Stimulated activated CD8-positive, alpha-beta memory T cell treated with anti-CD3 and anti-CD28 coated beads, Interleukin-7, amount 100 ng/mL, for 1 hour (primary cell): Measurements from ENCODE around the gene TPST1.

Experiments used
- DNase-seq, 2 donors: peaks; one replicate each; pipeline ENCODE4 v3.0.0-alpha.2; 2020; ENCODE audit warnings: low read depth in 2 of 2

TPST1 gene

DNA sequence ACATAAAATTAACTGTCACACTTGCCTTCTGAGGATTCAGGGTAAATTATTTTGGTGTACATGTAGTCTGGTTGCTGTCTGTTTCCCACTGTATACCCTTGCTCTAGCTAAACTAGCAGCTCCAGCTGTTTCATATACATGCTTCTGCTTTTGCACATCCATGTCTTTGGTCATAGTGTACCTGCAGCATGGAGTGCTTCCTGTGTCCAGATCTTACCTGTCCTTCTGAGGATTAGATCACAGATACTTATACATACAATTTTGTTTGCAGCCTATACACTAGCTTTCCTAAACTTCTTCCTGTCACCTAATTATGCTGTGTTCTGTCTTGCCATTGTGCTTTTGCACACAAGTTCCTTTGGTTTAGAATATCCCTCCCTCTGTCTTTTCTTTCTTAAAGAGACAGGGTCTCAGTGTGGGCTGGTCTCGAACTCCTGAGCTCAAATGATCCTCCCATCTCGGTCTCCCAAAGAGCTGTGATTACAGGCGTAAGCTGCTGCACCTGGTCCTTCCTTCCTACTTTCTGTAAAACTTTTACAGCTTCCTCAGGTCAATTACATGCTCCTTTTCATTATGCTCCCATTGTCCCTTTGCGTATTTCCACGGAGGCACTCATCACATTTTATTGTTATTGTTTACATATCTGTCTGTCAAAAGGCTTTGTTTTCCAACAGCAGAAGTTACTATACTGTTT is 33.8 kb downstream of the TPST1 start:
- DNase-seq: no peak

DNA sequence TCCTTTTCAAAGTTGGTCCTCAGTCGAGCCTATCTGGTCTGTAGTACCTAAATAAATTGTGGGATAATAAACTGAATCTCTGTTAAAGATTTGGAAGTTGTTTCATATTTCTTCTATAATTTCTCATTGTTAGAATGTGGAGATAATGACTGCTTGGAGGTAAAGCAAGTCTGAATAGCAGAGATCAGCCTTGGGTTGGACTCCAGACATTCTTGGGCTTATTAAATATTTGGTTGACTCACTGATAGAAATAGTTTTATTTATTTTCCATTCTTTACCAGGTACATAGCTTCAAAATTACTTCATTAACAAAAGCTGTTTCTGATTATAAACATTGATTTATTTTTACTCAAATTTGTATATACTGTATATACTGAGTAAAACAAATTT is 34.3 kb downstream of the TPST1 start:
- DNase-seq: no peak

DNA sequence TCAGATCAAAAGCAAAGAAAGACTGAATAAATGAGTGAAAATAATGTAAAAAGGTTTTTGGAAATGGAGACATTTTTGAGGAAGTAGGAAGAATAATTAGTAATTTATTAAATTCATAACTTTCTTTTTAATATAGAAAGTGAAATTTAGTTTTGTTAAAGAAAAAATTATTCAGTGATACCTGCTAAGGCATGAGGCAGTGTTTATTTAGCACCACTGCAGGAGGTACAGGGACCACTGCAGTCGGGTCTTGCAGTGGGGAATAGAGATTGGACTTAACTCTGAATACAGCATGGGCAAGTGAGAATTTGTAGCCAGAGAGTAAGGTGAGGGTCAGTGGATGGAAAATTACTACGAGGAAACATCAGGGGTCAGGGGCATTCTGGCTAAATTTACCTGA is 39.9 kb downstream of the TPST1 start:
- no peak for DNase-seq

DNA sequence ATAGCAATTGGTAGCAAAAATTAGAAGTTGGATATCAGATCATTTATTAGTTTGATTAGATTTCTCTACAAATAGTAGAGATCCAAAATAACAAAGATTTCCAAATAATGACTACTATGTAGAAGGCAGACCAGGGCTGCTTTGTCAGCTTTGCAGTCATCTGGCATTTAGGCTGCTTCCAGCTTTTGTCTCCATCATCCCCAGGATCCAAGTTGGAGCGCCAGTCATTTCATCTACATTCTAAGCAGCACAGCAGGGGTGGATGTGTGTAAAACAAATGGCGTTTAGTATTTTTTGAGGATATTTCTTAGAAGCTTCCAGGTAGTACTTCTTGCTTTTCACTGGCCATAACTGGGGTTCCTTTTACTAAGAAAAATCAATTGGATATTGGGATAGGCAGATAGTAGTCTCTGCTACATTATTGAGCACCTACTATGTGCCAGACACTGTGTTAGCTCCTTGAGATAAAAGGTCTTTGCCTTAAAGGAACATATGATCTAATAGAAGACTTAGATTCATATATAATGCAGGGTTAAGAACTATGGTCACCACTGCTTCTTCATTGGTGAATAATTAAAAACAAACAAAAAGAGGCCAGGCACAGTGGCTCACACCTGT is 41.5 kb downstream of the TPST1 start:
- no peak for DNase-seq

DNA sequence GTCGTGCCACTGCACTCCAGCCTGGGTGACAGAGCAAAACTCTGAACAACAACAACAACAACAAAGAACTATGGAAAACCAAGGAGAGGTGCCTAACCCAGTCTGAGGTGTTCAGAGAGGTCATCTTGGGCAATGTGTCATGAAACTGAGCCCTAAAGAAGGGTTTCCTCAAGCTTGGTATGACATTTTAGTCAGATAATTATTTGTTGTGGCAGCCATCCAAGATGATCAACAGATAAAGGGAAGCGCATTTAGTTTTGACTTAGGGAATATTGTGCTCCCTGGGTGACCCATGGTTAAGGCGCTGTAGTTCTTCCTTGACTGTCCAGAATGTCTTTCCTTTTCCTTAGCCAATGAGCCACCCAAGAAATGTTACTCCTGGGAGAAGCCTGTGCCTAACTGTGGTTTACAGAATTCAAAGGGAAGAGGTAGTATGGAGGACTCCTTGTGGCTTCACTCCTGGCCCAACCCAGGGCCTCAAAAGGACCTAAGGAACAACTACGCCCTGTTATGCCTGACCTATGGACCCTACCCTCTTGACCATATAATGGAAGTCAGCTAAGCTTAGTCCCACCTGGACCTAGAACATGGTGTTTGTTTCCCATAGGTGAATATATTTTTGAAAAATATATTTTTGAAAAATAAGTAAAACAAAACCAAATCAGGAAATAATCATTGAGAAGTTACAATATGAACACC is 42.4 kb downstream of the TPST1 start:
- DNase-seq: no peak

DNA sequence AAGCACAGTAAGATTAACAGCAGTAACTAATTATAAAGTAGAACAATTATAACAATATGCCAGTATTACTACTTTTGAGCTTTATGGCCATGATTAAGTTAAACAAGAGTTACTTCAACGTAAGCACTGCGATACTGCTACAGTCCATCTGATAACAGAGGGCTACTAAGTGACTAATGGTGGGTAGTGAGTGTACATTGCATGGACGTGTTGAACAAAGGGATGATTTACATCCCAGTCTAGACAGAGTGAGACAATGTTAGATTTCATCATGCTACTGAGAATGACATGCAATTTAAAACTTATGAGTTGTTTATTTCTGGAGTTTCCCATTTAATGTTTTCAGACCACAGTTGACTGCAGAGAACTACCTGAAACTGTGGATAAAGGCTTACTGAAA is 45.6 kb downstream of the TPST1 start:
- DNase-seq: no peak

DNA sequence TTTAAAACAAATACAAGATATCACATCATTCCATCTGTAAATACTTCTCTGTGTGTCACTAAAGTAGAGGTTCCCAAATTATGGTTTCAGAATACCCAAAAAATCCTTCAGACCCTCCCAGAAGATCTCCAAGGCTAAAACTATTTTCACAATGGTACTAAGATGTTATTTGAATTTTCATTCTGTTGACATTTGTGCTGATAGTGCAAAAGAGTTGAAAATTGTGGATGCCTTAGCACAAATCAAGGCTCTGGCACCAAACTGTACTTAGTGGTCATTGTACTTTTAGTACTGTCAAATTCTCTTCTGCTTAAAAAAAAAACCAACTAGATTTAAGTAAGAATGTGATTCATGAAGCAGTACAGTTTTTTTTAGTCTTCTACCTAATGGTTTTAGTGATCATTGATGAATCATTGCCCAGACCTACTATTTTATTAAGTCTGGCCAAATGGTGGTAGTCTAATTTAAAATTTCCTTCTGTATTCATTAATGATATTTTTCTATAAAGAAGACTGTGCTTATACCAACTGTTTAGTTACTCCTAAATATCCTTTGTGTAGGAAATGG is 50.5 kb downstream of the TPST1 start:
- no peak for DNase-seq

DNA sequence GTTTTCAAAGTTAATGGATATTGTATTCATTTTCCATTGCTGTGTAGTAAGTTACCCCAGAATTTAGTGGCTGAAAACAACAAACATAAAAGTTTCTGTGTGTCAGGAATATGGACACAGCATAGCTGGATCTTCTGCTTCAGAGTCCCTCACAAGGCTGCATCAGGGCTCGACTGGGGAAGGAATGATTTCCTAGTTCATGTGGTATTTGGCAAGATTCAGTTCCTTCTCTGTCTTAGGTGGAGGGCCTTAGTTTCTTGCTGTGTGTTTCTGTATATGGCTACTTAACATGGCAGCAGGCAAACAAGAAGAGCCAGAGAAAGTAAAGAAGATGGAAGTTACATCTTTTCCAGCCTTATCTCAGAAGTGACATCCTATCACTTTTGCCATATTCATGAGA is 51.1 kb downstream of the TPST1 start:
- DNase-seq: no peak

DNA sequence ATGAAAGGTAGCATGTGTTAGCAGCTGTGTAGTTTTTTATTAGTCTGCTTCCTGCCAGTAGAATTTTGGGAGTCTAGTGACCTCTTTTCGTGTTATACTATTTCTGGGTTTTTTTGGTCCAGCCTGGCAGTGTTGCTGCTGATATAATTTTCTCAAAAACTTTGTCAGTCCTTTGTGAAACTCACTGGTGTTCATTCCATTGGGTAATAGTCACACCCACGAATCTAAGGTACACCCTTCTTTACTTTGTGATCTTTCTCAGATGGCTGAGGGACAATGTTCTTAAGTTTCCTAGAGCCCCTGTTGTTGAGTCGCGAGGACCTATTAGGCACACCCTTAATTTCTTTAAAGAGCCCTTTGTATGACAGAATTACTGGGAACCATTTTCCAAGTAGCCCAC is 52.3 kb downstream of the TPST1 start:
- no peak for DNase-seq

DNA sequence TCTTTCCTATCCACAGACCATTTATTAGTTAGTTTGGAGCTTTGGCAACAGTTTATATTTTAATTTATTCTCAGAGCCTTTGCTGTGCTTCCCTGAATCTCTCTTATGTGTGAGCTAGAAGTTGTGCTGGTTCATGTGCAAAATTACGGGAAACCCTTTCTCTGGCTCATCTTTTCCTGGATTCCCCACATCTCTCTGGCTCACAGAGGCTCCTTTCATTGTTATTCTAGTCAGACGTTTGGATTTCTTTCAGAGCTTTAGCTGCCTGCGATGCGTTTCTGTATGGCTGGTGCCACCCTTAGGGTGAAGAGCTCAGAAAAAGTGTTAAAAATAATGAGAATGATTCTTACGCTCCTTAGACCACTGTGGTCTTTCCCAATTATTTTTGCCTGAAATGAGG is 53.3 kb downstream of the TPST1 start:
- DNase-seq: no peak

DNA sequence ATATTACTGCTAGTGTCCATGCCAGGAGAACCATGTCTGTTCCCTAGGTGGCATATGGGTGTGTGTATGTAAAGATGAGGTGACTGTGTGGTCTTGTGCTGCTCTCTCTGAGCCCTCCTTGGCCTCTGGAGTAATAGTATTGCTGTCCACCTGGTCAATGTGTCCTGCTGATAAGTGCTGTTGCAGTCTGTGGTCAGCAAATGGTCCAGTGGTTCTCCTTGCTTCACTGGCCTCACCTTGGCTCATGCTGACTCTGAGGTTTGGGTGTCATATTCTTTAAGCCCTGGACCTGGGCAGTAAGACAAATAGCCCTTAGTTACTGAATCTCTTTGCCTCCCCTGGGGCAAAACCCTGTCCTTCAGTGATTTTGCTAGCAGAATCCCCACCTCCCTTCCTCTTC is 56.8 kb downstream of the TPST1 start:
- no peak for DNase-seq

DNA sequence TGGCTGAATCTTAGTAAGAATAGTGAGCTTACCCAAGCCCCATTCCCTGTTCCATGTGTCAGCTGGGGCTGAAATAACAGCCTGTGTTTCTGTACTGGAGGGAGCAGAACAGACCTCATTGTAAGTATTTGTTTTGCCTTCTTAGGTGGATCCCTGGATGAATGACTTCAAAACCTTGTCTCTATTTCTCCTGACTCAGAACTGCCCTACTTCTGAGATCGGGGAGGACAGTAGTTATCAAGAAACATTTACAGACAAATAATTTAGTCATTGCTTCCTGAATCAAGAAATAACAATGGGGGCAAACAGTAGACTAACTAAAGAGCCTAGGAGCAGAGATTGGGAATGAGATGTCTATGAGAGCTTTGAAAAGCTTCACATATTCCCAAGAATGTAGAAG is 58.8 kb downstream of the TPST1 start:
- no peak for DNase-seq

DNA sequence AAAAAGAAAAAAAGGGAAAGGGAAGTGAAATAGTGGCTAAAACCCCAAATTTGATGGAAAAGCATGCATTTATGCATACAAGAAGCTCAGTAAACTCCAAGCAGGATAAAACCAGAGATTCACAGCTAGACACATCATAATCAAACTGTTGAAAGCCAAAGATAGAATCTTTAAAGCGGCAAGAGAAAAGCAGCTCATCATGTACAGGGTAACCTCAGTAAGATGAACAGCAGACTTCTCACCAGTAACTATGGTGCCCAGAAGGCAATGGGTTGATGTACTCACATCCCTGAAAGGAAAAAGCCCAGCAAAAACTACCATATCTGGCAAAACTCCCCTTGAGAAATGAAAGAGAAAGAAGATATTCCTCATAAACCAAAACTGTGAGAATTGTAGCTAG is 60.4 kb downstream of the TPST1 start:
- DNase-seq: no peak

DNA sequence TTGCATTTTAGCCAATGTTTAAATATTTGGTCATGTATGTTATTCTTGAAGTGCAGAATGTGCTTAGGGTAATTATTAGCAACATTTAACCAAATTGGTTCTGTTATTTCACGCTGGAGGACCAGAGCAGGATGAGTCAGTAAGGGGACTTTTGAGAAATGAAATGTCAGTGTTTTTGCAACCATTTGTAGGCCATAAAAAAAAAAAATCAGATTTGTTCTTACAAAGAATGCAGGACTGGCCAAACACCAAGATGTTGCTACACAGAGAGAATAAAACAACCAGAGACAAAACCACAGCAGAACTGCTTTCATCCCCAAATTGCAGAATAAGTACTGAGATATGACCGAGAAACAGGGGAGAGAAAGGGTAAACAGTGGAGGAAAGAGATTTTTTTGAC is 62.1 kb downstream of the TPST1 start:
- no peak for DNase-seq

DNA sequence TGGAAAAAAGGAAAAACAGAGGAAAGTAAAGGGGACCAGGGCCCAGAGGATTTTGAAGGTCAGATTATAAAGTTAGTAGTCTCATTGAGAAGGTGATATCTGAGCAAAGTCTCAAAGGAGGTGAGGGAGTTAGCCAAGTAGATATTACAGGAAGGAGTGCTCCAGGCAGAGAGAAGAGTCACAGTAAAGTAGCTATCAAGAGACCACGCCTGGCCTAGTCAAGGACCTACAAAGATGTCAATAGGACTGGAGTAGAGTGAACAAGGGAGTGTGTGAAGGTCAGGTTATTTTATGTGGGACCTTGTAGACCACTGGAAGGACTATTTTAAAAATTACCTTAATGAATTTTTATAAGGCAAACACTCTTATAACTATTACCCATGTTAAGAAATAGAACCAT is 64.8 kb downstream of the TPST1 start:
- no peak for DNase-seq

DNA sequence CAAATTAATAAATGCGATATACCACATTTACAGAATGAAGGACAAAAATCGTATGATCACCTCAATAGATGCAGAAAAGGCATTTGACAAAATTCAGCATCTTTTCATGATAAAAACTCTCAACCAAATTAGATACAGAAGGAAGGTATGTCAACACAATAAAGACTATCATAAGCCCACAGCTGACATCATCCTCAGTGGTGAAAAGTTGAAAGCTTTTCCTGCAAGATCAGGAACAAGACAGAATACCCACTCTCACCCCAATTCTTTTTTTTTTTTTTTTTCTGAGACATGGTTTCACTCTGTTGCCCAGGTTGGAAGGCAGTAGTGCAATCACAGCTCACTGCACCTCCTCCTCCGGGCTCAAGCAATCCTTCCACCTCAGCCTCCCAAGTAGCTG is 67.2 kb downstream of the TPST1 start:
- DNase-seq: no peak

DNA sequence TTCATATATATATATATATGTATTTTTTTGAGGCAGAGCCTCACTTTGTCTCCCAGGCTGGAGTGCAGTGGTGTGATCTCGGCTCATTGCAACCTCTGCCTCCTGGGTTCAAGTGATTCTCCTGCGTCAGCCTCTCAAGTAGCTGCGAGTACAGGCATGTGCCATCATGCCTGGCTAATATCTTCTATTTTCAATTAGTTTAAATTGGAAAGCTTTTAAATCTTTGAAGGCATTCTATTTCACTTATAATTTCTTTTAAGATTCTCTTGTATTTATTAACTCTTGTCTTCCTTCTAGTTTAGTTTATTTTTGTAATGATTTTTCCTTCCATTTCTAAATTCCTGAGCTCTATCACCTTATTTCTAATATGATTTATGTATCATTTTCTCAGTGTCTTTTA is 71.2 kb downstream of the TPST1 start:
- no peak for DNase-seq

DNA sequence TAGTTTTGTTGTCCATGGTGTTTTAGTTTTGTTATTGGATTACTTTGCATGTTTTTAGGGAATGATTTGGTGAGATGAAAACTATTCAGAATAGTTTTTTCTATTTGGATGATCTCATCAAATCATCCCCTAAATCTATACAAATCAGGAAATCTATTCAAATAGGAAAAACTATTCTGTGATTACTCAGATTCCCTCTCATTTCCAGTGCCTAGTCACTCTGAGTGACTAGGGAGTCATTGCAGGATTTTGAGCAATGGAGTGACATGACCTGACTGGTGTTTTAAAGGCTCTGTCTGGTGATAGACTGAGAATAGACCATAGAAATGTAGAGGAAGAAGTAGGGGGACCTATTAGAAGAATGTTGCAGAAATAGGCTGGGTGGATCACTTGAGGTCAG is 72.4 kb downstream of the TPST1 start:
- no peak for DNase-seq

DNA sequence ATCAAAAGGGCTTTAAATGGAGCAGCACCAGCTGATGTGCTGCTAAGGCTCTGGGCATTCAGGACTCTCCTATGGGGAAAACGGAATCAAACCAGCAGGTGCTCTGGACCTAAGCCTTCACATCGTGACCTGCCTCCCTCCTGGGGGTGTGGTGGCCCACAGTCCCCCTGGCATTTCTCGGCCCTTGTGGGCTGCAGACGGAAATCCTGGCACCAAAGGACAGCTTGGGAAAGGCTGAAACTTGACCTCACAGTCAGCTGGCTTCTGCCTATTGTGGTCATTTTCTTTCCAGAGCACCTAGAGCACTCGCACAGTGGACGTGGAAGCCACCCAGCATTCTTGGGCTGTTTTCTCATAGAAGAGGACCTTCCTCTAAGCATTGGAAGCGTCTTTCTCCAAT is 74.8 kb downstream of the TPST1 start:
- DNase-seq: no peak

DNA sequence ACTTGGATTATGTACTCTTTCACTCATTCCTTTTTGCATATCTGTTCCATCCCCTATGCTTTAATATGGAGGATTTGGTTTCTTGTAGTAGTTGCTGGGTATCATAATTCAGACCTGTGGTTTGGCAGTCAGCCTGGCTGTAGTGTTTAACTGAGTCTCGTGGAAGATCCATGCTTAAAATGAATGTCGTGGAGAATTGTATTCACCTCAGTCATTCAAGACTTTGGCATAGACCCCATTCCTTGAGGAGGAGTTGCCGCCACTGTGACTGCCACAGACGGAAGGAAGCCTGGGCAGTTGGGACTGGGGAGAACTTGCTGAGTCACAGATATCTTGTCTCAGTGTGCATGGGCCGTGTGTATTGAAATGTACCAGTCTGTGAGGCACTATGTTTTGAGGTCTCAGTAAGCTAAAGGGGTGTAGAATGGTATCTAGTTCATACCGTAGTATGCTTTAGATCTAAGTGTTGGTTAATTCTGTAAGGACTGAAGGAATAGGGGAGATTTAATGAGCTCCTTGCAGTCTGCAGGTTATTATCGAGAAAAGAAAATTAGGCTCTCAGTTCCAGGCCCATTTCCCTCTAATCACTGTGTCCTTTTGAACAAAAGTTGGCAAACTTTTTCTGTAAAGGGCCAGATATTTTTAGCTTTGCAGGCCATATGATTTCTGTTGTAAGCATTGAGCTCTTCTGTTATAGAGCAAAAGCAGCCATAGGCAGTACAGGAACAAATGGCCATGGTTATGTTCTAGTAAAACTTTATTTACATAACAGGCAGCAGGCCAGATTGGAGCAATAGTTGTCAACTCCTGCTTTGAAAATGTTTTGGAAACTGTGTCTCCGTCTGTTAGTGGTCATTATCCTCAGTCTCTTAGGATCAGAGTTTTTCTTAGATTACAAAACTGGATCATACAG is 76.8 kb downstream of the TPST1 start:
- no peak for DNase-seq

DNA sequence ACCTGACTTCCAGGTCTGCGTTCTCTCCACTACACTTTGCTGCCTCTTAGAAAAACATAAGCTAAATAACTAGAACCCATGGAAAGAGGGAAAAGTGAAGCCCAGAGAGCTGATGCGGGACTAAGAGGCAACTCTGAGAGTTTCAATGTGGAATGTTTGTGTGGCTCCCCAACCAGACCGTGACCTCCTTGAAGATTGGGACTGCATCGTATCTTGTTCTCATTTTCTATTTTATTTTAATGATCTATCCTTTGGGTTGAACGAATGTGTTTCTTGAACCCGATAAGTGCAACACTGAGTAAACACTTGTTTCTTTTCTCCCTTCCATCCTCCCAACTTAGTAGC is 77.4 kb downstream of the TPST1 start:
- no peak for DNase-seq
